ENCODE data around the gene ABHD14A.

DNA sequence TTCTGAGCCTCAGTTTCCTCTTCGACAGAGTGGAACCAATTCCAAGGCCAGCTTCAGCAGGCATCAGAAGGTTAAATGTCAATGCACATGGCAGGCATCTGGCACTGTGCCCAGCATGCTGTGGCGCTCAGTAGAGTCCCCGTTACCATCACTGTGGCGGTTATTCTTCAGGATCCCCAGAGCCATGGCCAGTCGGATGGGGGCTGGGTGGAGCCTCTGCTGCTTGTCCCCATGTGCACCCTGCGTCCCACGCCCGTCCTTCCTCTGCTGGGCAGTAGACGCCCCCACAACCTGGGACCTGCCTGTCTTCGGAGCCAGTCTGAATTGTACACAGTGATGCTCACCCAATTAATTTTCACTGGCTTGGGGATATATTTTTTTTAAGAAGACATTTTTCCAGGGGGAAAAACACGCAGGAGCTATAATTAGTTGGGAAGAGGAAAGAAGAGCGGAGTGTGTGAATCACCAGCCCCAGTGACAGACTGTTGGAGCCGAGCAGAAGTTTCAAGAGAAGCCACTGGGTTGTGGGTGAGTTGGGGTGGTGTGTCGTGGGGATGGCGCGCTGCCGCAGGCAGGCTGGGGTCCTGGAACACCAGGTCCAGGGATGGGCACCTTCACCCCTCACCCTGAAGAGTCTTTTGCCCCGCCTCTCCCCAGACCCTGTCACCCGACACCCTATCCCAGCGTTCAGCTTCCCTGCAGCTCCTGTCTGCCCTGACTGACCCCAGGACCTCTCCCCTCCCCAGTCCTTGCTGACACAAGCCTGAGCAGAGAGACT lies 47.6 kb downstream of the ABHD14A start:
- TF ChIP-seq, protein P1, sequence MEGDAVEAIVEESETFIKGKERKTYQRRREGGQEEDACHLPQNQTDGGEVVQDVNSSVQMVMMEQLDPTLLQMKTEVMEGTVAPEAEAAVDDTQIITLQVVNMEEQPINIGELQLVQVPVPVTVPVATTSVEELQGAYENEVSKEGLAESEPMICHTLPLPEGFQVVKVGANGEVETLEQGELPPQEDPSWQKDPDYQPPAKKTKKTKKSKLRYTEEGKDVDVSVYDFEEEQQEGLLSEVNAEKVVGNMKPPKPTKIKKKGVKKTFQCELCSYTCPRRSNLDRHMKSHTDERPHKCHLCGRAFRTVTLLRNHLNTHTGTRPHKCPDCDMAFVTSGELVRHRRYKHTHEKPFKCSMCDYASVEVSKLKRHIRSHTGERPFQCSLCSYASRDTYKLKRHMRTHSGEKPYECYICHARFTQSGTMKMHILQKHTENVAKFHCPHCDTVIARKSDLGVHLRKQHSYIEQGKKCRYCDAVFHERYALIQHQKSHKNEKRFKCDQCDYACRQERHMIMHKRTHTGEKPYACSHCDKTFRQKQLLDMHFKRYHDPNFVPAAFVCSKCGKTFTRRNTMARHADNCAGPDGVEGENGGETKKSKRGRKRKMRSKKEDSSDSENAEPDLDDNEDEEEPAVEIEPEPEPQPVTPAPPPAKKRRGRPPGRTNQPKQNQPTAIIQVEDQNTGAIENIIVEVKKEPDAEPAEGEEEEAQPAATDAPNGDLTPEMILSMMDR (IDR thresholded peaks at IDR 0.05) = no peak
- no peak for TF ChIP-seq POLR2A (IDR thresholded peaks at IDR 0.05)

All from vagina (tissue), 2 donors.